HG03460 (cell line): ENCODE data around the gene WDR35.

ENCODE experiments used
- ATAC-seq: cut with Tn5 transposase; IDR thresholded peaks from one replicate; pipeline ENCODE4 v1.9.1; 2021; ENCODE audit not compliant: unreplicated experiment

Gene WDR35

DNA sequence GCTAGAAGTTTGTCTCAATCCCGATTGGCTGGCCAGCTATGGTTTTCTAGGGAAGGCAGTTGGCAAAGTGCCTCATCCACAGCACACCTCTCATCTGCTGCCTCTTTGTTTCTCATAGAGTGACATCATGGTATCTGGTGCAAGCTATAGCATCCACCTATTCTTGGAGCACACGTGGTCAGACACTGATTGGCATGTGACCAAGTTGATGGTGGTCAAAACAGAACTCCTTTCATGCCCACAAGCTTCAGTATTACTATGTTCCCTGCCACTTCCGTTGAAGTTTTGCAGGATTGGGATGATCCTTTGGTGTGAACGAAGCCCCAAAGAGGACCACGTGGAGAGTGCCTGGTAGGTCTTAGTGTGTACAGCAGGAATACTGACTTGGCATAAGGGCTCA, 116.9 kb downstream of the WDR35 start:
- ATAC-seq, result no peak

GRCh38 chr2:19872302-19872701, 117.6 kb downstream of the WDR35 start:
- ATAC-seq, result no peak

DNA sequence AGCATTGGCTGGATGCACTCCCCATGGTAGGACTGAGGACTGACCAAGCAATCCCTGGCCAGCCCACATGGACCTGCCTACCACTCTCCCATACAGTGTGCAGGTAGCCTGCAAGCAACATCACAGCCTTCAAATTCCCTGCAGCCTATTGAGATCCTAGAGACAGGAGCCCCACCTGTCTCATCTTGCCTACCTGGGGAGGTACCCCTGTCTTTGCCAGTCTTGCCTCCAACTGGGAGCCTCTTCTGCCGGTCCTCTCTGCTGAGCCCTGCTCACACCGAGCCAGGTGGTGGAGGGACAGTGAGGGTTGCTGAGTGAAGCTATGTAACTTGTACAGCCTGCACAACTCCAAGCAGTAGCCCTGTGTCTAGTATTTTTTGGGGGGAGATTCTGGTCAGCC, 118.1 kb downstream of the WDR35 start:
- ATAC-seq, result no peak

GRCh38 chr2:19870792-19871191, 119.1 kb downstream of the WDR35 start:
- ATAC-seq, result no peak

DNA sequence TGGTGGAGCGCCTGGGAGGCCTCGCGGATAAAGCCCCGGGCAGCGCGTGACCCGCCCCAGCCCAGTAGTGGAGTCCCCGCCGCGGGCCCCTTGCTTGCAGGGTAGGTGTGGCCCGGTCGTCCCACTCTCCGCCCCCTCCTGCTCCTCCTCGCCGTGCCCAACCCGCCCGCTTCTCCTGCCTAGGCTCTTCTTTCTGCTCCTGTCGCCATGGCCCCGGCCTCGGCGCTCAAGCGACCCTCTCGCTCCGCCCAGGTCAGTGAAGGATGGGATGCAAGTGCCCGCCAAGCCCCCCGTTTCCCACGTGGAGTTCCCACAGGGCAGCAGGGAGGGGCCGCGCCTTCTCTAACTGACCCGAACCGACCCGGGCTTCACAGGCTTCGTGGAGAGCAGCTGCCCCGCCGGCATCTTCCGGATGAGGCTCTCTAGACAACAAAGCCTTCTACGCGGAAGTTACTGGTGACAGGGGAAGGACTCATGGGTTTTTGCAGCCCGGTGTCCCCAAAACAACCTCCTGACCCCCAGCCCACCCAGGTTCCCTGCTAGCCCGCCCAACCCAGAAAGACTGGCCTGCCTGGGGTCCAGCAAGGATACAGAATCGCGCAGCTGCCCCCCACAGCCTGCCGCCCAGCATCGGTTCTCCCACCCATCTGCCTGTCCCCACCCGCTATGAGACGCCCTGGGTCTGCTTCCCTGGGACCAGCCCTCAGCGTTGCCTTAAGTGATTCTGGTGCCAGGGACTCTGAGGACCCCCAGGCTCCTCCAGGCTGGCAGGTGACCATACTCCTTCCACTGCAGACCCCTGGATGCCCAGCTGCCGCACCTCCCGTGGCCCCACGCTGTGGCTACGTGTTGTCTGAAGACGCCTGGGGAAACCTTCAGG, 121.0 kb downstream of the WDR35 start:
- ATAC-seq, result peak; percentile 68

GRCh38 chr2:19868224-19868623, 121.7 kb downstream of the WDR35 start:
- ATAC-seq, result no peak

- ATAC-seq, result peak; percentile 45
These were observed 123.1 kb downstream of the WDR35 start for GRCh38 chr2:19866771-19867170.

- no peak for ATAC-seq
These were observed 124.8 kb downstream of the WDR35 start for GRCh38 chr2:19865151-19865550.

GRCh38 chr2:19864381-19864780, 125.5 kb downstream of the WDR35 start:
- no peak for ATAC-seq

- ATAC-seq, result peak; percentile 62
These were observed 126.4 kb downstream of the WDR35 start for GRCh38 chr2:19863303-19864041.

GRCh38 chr2:19861813-19862212, 128.1 kb downstream of the WDR35 start:
- no peak for ATAC-seq
